ENCODE data around the gene CNR1.

CNR1 gene

DNA sequence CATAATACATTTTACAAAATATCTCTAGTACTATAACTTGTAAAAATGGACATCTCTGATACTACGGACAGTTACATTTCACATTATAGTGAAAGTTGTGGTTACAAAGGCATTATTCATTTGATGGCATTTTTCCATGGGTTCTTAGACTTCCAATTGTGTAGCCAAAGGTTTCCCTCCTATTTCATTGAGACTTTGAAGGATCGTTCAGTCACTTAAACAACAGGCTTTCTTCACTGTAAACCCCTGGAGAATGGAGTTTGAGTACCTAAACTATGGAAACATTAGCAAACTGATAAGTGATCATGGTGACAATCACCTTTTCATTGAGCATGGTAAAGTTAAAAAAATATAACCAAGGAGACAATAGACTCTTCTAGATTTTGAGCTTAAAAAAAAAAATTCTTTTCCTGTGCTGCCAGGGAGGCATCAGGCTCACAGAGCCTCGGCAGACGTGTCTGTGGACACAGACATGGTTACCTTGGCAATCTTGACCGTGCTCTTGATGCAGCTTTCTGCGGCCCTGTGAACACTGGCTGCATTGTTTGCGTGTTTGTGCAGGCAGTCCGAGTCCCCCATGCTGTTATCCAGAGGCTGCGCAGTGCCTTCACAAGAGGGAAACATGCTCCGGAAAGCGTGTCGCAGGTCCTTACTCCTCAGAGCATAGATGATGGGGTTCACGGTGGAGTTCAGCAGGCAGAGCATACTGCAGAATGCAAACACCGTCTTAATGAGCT lies 22.6 kb downstream of the CNR1 start:
- no peak for DNase-seq (ENCODE audit: low read depth, low spot score)

DNA sequence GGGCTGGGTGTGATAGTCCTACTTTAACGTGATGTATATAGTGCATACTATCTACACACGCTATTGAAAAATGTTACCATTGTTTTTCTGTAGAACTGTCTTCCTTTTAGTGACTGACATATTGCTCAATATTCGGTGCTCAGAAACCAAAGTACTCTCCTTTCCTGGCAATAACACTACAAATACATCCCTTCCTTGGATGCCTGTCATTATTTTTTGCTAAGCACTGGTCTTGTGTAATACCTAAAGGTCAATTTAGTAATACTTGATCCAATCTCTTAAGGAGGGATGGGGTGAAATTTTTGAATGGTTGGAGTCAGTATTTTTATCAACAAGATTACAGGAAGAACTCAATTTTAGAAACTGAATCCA lies 23.9 kb downstream of the CNR1 start:
- DNase-seq (ENCODE audit: low read depth, low spot score): no peak

DNA sequence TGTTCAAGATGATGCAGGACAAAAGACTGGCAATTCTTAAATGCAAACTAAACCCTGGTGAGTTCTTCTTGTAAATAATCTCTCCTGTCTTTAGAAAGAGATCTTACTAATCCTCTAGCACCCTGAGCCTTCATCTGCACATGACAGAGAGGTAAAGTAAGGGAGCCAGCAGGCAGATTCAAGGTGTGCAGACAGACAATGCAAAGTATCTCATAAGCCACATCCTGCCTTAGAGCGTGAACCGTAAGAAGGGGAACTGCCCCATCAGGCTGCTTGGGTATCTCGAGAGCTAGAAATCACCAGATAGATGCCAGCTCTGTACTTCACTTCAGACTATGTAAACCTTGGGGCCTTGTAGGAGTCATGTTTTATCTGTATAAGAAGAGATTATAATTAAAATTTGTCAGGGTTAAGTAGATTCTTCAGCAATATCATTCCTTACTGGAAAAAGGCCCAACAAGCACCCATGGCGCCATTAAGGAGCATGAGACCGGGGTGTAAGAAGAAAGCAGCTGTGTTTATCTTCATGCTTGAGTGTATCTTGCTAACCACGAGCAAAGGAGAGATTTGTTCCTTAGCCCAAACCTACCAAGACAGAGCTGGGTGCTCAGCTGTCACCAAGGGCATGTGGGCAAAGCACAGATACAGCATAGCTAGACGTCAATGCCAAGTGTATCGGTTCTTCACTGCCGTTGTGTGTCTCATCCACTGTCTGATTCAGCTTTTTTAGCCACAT lies 24.4 kb downstream of the CNR1 start:
- DNase-seq (ENCODE audit: low read depth, low spot score): no peak

GRCh38 chr6:88137915-88138314 lies 28.2 kb downstream of the CNR1 start:
- DNase-seq (ENCODE audit: low read depth, low spot score): no peak

DNA sequence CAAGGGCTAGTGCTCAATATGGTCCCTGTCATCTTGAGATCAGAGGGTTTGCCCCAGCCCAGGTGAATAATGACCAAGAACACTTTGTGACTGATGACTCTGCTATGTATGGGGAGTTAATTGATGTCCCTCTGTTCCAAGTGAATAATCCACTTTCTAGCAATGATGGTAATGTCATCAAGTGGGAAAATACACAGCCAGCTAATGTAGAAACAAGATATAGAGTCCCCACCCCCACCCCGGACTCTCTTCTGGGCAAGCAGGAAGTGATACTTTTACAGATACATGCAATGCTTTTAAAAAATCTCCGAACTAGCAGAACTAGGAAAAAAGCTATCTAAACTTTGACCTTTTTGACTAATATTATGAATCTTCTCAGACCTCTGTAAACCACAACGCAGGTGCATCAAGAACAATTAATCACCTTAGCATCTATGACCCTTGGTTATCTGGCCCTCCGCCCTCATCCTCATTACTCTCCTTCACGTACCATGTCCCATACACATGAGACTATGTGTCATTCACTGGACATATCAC lies 30.5 kb downstream of the CNR1 start:
- no peak for DNase-seq (ENCODE audit: low read depth, low spot score)

GRCh38 chr6:88134575-88134974 lies 31.6 kb downstream of the CNR1 start:
- no peak for DNase-seq (ENCODE audit: low read depth, low spot score)

DNA sequence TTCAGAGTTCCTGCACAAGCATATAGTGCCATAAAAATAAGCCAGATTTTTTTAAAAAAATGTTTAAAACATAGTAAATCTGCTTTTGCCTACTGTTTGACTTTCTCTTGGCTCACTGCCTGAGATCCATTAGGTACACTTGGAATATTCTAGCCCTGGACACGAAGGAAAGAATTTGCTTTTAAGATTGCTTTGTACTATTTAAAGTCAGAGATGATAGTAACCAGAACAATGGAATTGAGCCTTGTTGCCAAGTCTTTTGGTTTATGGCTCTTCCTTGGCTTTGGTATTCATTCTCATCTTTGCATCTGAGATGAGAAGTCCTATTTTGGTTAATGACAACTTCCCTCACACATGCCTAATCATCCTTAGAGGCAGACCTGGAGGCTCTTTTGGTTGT lies 32.4 kb downstream of the CNR1 start:
- no peak for DNase-seq (ENCODE audit: low read depth, low spot score)

DNA sequence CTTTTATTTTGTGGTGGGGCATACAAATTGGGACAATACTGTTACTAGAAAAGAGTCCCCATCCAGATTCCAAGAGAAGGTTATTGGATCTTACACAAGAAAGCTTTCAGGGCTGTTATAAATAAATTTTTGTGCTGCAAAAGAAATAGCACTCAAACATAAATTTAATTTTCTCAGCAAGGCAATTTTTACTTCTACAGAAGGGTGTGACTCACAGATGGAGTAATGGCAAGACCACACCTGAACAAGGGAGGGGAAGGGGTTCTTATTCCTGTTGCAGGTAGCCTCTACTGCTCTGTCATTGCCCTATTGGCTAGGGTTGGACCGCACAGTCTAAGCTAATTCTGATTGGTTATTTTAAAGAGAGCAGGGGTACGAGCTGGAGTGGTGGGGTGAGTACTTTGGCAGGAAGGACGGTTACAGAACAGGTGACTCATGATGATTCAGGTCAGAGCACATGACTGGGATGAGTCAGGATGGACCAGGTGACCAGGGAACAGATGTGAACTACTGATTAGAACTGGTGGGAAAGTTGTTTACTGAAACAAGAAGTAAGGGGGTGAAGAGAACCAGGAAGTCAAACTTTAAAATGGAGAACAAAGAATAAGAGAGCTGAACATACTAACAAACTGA lies 41.1 kb downstream of the CNR1 start:
- no peak for DNase-seq (ENCODE audit: low read depth, low spot score)

DNA sequence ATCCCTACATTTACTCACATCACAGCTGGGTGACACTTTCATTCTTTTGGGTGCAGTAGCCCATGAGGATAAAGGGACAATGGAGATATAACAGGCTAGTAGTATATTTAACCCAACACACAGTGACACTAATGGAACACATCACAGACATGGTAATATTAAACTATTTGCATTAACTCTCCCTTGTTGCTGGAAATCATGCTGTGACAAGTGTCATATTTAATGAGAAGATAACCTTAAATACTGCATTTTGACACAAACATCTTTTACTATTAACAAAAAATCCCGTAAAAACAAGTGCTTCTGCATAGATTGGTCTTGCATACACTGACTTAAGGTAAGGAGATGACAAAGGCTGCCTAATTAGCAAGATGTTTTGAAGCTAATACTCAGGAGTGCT lies 45.5 kb downstream of the CNR1 start:
- no peak for DNase-seq (ENCODE audit: low read depth, low spot score)

DNA sequence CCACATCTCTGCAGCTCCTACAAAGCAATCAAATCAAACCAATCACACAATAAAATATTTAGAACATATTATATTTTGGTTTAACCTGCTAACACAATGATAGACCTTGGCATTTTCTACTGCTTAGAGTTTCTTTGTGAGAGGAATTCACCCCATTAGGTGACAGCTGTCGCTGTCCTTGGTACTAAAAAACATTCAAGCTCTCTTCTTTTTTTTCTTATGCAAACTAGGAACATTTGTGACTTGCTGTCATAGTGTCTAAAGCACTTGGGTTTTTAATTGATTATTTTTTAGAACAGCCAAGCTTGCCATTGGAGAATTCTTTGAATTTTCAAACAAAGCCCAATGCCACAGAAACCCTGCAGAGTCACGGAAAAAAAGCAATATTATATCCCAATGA lies 46.4 kb downstream of the CNR1 start:
- peak; percentile 54 for DNase-seq (ENCODE audit: low read depth, low spot score)

GRCh38 chr6:88116276-88116675 lies 49.9 kb downstream of the CNR1 start:
- DNase-seq (ENCODE audit: low read depth, low spot score): no peak

DNA sequence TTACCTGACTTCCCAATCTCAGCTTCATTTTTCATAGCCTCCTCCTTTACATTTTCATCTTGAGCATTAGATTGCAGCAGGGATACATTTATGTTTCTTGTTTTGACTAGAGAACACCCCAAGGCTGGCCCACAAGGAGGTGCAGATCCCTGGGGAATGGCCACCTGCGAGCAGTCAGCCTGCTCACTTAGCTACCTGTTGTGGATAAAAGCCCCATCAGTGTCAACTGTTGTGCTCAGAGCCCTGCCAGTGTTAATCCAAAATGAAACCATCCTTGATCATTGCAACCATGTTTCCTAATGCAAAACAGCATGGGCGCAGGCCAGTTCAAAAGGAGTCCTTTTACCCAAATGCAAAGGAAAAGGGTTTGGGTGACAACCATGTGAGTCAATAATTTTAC lies 50.8 kb downstream of the CNR1 start:
- DNase-seq (ENCODE audit: low read depth, low spot score): no peak

GRCh38 chr6:88114838-88115237 lies 51.3 kb downstream of the CNR1 start:
- no peak for DNase-seq (ENCODE audit: low read depth, low spot score)

DNA sequence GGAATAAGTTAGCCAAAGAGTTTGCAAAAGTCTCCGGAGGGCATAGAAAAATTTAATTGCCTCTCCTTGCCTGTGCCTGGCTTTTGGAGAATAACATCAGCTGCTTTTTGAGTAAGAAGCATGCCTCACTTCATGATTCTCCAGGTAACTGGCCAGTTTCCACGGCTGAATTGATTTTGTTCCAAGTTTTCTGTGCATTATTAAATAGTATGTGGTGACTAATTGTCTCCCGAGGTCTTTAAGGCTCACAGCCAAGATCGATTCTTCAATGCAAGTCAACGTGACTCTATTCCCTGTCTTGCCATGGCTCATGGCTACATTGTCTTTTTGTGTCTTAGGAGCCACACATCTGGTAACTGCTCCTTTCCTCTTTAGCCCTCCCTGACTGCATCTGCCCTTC lies 54.2 kb downstream of the CNR1 start:
- no peak for DNase-seq (ENCODE audit: low read depth, low spot score)

- no peak for DNase-seq (ENCODE audit: low read depth, low spot score)
These were observed 58.9 kb downstream of the CNR1 start for GRCh38 chr6:88107241-88107640.

DNA sequence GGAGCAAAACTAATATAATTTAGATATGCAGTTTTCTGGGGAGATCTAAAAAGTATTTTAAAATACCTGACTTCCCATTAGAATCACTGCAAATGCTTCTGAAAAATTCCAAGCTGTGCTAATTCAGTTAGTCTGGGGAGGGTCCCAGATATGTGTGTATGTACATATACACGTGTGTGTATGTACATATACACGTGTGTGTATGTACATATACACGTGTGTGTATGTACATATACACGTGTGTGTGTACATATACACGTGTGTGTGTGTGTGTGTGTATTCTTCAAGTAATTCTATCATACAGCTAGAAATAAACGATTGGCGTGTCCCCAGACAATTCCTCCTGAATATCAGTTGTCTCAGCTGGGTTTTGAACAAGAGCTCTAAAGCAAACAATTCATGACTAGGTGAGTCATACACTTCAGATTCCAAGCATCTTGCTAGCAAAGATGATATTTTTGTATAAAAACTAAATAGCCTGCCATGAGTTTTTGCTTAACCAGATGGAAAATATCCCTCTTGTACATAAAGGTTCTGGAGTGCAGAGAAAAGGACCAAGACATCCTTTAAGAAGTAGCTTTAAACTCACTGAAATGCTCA lies 60.3 kb downstream of the CNR1 start:
- DNase-seq (ENCODE audit: low read depth, low spot score): peak; percentile 35

Measured in astrocyte of the hippocampus (primary cell).